ENCODE measurements around the gene P2RX4.
"Not testable (repeated sequence)": the region's sequence is repeated elsewhere in the genome, so short reads cannot be mapped to it uniquely, and the experiment has no call there.

P2RX4 gene

DNA sequence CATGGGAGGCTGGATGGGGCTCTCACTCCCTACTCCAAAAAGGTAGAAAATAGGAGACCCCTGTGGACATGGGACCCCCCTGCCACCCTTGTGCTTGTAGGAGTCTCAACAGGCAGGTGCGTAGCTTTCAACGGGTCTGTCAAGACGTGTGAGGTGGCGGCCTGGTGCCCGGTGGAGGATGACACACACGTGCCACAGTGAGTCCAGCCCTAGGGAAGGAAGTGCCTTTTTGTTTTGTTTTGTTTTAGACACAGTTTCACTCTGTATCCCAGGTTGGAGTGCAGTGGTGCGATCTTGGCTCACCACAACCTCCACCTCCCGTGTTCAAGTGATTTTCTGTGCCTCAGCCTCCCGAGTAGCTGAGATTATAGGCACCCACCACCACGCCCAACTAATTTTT, 12.9 kb downstream of the P2RX4 start:
- no peak for DNase-seq (ENCODE audit: low read depth in 2 of 2)

DNA sequence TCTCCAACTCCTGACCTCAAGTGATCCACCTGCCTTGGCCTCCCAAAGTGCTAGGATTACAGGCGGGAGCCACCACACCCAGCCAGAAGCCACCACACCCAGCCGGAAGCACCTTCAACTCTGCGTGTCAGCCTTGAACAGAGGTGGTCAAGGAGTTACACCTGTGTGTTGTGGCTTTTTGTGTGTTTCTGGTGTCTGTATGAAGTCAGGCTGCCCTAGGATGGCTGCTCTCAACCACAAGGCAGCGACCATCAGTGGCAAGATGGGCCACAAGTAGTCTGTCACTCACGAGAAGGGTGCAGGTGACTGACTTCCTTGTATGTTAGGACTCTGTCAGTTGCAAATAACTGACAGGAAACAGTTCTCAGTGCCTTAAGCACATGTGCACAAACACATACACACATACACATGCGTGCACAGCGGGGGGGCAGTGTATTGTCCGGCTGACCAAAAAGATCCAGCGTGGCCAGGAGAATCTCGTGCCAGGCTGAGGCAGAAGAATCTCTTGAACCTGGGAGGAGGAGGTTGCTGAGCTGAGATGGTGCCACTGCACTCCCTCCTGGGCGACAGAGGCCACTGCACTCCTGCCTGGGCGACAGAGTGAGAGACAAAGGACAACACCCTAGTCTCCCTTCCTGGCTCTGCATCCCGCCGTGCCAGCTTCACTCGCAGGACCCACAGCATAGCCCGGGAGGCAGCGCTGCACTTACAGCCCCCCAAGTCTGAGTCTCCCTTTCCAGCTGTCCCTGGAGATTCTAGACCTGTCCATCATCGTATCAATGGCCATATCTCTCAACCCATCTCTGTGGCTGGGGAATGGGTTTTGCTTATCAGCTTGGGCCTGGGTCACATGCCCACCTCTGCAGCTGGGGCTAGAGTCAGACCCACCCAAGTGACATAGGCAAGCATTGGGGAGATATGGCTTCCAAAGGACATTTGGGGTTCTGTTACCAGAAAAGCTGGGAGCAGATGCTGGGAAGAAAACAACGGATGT, 13.7 kb downstream of the P2RX4 start:
- DNase-seq (ENCODE audit: low read depth in 2 of 2), result peak in 1 of 2 donors; percentile 31

DNA sequence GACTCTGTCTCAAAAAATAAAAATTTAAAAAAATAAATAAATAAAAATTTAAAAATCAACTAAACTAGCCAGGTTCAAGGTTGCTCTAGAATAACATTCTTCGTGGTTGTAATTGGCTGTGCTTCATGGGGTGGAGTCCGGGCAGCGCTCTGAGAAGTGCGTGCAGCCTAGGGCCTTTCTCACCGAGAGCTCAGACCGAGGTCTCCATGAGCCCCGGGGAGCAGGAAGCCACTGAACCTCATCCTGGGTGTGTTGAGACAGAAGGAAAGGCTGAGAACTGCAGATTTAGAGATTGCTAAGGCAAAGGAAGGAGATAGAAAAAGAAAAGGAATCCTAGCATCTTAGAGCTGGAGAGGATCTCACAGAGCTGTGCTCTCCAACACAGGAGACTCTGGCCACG, 14.7 kb downstream of the P2RX4 start:
- no peak for DNase-seq (ENCODE audit: low read depth in 2 of 2)

DNA sequence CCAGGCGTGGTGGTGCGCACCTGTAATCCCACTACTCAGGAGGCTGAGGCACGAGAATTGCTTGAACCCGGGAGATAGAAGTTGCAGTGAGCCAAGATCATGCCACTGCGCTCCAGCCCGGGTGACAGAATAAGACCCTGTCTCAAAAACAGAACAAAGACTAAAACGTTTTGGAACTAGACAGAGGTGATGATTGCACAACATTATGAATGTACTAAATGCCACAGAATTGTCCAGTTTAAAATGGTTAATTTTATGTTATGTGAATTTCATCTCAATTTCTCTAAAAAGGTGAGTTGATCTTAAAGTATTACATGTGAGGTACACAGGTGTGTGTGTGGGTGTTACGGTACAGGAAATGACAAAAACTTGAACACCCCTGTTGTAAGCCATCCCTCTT, 16.5 kb downstream of the P2RX4 start:
- no peak for DNase-seq (ENCODE audit: low read depth in 2 of 2)

- DNase-seq (ENCODE audit: low read depth in 2 of 2), result not testable (repeated sequence)
These were observed 16.9 kb downstream of the P2RX4 start for GRCh38 chr12:121226871-121227270.

DNA sequence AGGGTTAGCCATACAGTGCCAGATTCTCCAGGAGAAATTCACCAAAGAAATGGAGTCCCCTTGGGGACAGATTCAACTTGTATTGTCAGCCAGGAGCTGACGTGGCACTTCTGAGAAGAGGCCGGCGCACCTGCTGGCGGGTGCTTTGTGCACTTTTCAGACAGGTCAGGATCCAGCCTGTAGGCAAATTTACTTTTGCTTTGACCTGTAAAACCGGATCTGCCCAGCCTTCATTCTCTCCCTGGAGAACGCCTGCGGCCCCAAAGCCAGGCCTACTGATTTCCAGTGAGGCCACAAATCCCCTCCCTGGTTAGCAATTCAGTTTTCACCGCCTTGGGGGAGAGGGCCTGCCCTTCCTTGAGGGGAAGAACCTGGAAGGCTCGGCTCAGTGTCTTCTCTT, 17.4 kb downstream of the P2RX4 start:
- DNase-seq (ENCODE audit: low read depth in 2 of 2), result no peak

DNA sequence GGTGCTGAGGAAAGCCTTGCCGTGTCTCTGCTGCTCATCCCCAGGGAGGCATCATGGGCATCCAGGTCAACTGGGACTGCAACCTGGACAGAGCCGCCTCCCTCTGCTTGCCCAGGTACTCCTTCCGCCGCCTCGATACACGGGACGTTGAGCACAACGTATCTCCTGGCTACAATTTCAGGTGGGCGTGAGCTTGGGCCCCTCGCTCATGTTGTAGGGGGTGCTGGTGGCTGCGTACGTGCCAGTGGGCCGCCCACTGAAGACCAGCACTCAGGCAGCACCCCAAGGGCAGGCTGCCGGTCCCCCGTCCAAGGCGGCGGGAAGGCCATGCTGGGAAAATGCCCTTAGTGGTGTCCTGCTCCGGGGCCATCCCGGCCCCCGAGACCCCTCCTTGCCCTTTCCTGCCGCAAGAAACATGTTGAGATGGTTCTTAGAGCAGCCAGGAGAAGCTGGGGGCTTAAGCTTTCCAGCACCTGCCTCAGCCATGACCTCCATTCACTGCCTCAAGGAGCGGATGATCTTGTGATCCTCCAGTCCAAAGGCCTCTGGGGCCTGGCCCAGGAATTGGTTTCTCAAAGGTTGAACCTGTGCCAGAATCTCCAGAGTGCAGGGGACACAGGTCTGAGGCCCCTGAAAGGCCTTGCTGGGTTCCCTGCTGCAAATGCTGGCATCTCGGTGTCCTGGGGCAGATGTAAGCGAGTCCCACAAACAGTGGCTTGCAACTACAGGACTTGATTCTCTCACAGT, 19.2 kb downstream of the P2RX4 start:
- DNase-seq (ENCODE audit: low read depth in 2 of 2), result no peak

DNA sequence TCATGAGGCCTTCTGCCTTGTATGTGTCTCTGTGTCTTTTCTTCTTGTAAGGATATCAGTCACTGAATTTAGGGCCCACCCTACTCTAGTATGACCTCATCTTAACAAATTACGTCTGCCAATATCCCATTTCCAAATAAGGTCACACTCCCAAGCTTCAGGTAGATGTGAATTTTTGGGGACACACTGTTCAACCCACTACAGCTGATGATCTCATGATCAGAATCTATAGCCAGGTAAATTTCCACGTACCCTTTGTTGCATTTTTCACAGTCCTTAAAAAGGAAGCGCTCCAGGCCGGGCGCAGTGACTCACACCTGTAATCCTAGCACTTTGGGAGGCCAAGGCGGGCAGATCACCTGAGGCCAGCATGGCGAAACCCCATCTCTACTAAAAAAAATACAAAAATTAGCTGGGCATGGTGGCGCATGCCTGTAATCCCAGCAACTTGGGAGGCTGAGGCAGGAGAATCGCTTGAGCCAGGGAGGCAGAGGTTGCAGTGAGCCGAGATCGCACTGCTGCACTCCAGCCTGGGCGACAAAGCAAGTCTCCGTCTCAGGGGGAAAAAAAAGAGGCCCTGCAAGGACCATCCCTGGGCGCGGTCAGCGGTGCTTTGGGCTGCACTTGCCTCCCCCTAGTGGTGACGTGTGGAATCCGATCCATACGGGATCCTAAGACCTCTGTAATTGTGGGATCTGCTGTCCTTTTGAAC, 20.1 kb downstream of the P2RX4 start:
- peak; percentile 57 to 59 for DNase-seq (ENCODE audit: low read depth in 2 of 2)

GRCh38 chr12:121230538-121230907, 20.6 kb downstream of the P2RX4 start:
- no peak for DNase-seq (ENCODE audit: low read depth in 2 of 2)

DNA sequence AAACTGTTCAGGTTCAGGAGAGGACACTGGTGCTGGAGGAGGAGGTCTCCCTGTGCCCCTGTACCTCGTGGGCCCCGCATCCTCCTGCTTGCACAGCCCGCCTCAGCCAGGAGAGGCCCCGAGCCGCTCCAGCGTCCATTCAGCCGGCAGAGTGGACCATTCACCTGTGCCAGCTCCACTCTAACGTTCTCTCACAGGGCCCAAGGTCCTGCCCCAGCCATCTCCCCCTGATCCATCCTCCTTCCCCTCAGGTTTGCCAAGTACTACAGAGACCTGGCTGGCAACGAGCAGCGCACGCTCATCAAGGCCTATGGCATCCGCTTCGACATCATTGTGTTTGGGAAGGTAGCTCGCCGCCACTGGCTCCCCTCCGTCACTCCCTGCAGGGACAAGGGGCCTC, 22.2 kb downstream of the P2RX4 start:
- no peak for DNase-seq (ENCODE audit: low read depth in 2 of 2)

- no peak for DNase-seq (ENCODE audit: low read depth in 2 of 2)
These were observed 23.2 kb downstream of the P2RX4 start for GRCh38 chr12:121232977-121233627.

GRCh38 chr12:121233628-121234020, 23.7 kb downstream of the P2RX4 start:
- no peak for DNase-seq (ENCODE audit: low read depth in 2 of 2)

- no peak for DNase-seq (ENCODE audit: low read depth in 2 of 2)
These were observed 26.8 kb downstream of the P2RX4 start for GRCh38 chr12:121236776-121237175.

DNA sequence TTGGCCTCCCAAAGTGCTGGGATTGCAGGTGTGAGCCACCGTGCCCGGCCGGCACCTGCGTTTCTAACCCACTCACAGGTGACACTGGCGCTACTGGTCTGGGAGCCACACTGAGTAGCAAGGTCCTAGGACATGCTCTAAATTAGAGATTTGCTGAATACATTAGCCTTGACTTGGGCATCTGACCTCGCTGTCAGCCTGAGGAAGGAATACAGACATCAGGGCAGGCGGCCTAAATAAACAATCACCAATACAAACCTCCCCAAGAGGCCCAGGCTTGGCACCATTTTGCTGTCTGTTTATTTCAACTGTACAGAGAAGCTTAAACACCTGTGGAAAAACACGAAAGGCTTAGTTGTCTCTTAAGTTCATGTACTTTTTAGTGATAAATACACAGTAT, 27.5 kb downstream of the P2RX4 start:
- DNase-seq (ENCODE audit: low read depth in 2 of 2), result no peak

GRCh38 chr12:121238086-121238485, 28.2 kb downstream of the P2RX4 start:
- no peak for DNase-seq (ENCODE audit: low read depth in 2 of 2)

DNA sequence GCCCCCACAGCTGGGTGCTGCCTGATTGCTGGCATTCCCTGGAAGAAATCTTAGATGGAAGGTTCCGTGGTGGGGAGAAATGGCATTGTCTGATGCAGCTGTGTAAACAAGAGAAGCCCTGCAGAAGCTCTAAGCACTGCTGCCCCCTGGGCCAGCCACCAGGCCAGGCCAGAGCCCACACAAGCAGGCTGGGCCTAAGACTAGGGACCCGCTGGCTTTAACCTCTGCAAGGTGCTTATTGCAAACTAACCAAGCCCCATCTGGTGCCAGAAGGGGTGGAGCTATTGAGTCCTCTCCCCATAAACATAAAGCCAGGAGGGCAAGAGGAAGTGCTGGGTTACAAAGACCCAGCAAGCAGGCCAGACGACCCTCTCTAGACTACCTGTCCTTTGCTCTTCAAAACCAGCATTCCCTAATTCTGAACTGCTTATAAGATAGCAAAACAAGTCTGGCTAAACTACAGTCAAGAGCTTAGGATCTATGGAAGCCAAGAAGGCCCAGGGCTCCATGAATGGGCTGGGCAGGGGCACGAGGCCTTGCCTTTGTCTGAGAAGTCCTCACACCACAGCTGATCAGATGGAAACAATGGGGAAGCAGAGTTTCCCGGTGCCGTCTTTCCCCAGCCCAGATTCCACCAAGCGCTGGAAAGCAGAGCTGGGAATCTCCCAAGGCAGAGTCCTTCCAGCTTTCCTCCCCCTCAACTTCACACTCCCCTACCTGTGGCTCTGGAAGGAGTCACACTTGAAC, 28.8 kb downstream of the P2RX4 start:
- no peak for DNase-seq (ENCODE audit: low read depth in 2 of 2)

DNA sequence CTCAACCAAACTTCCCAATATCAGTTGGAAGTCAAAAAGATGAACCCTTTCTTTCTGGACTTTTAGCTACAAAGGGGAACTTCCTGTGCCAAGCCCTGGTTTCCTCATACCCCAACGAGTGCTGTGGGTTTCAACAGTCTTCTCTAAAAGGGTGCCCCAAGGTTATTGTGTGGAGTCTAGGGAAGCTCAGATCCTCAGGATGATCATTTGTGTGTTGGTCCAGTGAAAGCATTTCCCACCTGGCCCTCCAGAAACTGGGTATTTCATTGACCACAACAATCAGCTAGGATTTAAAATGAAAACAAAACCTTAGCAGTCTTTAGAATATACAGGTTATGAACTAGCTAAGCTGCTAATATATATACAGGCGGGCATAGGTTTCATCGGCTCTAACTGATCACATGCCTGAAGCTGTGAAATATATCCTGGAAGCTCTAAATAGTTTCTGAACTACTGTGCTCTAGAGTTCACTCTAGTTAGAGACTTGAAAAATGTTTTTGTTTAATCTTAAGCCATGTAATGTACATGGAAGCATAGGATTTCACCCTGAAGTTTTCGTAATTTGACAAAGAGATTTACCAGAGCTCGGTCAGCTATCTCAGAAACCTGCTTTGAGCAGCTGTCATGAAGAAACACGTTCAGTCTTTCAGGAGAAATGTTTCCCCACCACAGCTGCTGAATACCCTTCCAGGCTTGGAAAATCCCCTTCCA, 29.6 kb downstream of the P2RX4 start:
- DNase-seq (ENCODE audit: low read depth in 2 of 2), result no peak

- no peak for DNase-seq (ENCODE audit: low read depth in 2 of 2)
These were observed 30.1 kb downstream of the P2RX4 start for GRCh38 chr12:121240062-121240420.

GRCh38 chr12:121240484-121241101, 30.7 kb downstream of the P2RX4 start:
- DNase-seq (ENCODE audit: low read depth in 2 of 2), result peak; percentile 55 to 66

Data from stimulated activated CD4-positive, alpha-beta T cell treated with anti-CD3 and anti-CD28 coated beads, Interleukin-4, amount 100 ng/mL, for 48 hours (primary cell).